ENCODE measurements around the gene H3-3A. TPM values are rescaled to one million over a fixed set of nuclear protein-coding genes. Genes with fewer than 3 reads are reported as not detected.

H3-3A gene
- total and polyA plus RNA-seq, 10 of the 15 experiments (the other 5 are each of a cell fraction or from before 2014, with no cell fraction given) = 215 to 486 (median 393) TPM

DNA sequence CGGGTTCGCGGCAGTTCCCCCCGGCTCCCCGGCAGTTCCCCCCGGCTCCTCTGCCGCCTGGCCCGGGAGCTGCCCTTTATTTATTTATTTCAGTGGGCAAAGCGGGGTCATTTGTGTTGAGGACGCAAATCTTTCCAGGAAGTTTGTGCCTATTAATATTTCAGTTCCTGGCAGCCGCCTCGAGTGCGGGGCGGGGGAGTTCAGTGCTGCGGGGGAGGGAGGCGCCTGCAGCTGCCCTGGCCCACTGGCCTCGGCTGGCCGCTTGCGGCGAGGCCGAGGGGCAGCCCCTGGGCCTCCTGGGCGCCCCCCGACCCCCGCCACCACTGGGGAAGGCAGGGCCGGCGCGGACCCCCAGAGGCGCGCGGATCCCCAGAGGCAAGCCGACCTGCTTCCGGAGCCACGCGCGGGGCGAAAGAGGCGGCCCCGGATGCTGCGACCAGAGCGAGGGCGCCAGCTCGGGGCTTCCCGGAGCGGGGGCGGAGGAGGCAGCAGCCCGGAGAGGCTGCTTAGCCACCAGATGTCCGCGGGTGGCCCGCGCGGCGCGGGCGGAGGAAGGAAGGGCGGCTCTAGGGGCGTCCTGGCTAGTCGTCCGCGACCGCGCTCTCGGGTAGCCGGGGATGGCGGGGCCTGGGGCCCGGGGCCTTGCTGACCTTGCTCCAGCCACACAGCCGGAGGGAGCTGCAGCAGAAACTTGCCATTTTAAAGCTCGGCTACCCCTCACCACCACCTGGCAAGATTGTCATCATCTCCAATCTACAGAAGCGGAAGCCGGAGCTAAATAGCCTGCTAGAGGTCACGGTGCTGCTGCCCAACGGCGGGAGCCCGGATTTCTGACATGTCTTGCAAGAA lies 48.0 kb downstream of the H3-3A start (continued):
- no peak for TF ChIP-seq GABPA (IDR thresholded peaks at IDR 0.05; ENCODE audit: low read depth)
- TF ChIP-seq, protein P1, sequence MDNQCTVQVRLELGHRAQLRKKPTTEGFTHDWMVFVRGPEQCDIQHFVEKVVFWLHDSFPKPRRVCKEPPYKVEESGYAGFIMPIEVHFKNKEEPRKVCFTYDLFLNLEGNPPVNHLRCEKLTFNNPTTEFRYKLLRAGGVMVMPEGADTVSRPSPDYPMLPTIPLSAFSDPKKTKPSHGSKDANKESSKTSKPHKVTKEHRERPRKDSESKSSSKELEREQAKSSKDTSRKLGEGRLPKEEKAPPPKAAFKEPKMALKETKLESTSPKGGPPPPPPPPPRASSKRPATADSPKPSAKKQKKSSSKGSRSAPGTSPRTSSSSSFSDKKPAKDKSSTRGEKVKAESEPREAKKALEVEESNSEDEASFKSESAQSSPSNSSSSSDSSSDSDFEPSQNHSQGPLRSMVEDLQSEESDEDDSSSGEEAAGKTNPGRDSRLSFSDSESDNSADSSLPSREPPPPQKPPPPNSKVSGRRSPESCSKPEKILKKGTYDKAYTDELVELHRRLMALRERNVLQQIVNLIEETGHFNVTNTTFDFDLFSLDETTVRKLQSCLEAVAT (IDR thresholded peaks at IDR 0.05) = peak; percentile 39; the same call in 1 of the 2 replicates
- TF ChIP-seq NBN (IDR thresholded peaks at IDR 0.05) = peak; percentile 36; the same call in 1 of the 2 replicates
- TF ChIP-seq ESRRA (IDR thresholded peaks at IDR 0.05; ENCODE audit: low read length) = peak; percentile 18; the same call in 1 of the 2 replicates
- TF ChIP-seq CREM (IDR thresholded peaks at IDR 0.05; ENCODE audit: low read depth) = no peak; the same call in 1 of the 2 replicates
- TF ChIP-seq TBL1XR1 (IDR thresholded peaks at IDR 0.05; ENCODE audit: low read depth, low read length) = peak; percentile 84; the same call in 1 of the 2 replicates
- no peak; the same call in 1 of the 2 replicates for TF ChIP-seq HCFC1 (IDR thresholded peaks at IDR 0.05; ENCODE audit: low read length)
- TF ChIP-seq EGR1 (IDR thresholded peaks at IDR 0.05; ENCODE audit: borderline replicate concordance in 1 of 2, low read depth in 2 of 2, low read length in 2 of 2) = peak; percentile 58 to 100
- TF ChIP-seq YBX1 (IDR thresholded peaks at IDR 0.05) = no peak
- TF ChIP-seq CREB1 (IDR thresholded peaks at IDR 0.05; ENCODE audit: low read depth) = peak; percentile 23; the same call in 1 of the 2 replicates
- TF ChIP-seq SIN3A (IDR thresholded peaks at IDR 0.05; ENCODE audit: low read depth, low read length) = no peak
- no peak for TF ChIP-seq TCF7 (IDR thresholded peaks at IDR 0.05; ENCODE audit: borderline replicate concordance)
- TF ChIP-seq POLR2AphosphoS5 (IDR thresholded peaks at IDR 0.05; ENCODE audit: low read length) = peak; percentile 73
- no peak for TF ChIP-seq ZNF384 (IDR thresholded peaks at IDR 0.05; ENCODE audit: borderline replicate concordance, low read depth, low read length)
- peak; percentile 92 for TF ChIP-seq BACH1 (IDR thresholded peaks at IDR 0.05; ENCODE audit: borderline replicate concordance)
- TF ChIP-seq, protein P2, sequence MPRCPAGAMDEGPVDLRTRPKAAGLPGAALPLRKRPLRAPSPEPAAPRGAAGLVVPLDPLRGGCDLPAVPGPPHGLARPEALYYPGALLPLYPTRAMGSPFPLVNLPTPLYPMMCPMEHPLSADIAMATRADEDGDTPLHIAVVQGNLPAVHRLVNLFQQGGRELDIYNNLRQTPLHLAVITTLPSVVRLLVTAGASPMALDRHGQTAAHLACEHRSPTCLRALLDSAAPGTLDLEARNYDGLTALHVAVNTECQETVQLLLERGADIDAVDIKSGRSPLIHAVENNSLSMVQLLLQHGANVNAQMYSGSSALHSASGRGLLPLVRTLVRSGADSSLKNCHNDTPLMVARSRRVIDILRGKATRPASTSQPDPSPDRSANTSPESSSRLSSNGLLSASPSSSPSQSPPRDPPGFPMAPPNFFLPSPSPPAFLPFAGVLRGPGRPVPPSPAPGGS (IDR thresholded peaks at IDR 0.05; ENCODE audit: borderline replicate concordance, insufficient read depth, low read depth, low read length, poor library complexity, severe bottlenecking) = peak; percentile 38
- no peak for TF ChIP-seq SPI1 (IDR thresholded peaks at IDR 0.05; ENCODE audit: borderline replicate concordance, insufficient read depth, low read depth, low read length)
- TF ChIP-seq, protein P3, sequence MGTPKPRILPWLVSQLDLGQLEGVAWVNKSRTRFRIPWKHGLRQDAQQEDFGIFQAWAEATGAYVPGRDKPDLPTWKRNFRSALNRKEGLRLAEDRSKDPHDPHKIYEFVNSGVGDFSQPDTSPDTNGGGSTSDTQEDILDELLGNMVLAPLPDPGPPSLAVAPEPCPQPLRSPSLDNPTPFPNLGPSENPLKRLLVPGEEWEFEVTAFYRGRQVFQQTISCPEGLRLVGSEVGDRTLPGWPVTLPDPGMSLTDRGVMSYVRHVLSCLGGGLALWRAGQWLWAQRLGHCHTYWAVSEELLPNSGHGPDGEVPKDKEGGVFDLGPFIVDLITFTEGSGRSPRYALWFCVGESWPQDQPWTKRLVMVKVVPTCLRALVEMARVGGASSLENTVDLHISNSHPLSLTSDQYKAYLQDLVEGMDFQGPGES (IDR thresholded peaks at IDR 0.05) = no peak
- peak; percentile 88 for TF ChIP-seq TCF12 (IDR thresholded peaks at IDR 0.05; ENCODE audit: low read depth, low read length)
- TF ChIP-seq BRCA1 (IDR thresholded peaks at IDR 0.05; ENCODE audit: low read depth, low read length) = no peak
- TF ChIP-seq NRF1 (conservative IDR thresholded peaks at IDR 0.05; ENCODE audit: low read depth, low read length) = no peak
- no peak for TF ChIP-seq STAT1 (conservative IDR thresholded peaks at IDR 0.05)
- 0 out of 2 replicates have a peak, but pooled peaks have one; percentile 5 for TF ChIP-seq RCOR1 (conservative IDR thresholded peaks at IDR 0.05; ENCODE audit: low read depth, low read length)
- TF ChIP-seq FOXK2 (IDR thresholded peaks at IDR 0.05) = no peak
- TF ChIP-seq BCL11A (IDR thresholded peaks at IDR 0.05; ENCODE audit: low read depth, low read length) = 0 out of 2 replicates have a peak, but pooled peaks have one; percentile 8

Data from GM12878 (cell line).